Measurements from ENCODE around the gene SRSF2. TPM values are rescaled to one million over a fixed set of nuclear protein-coding genes. Genes with fewer than 3 reads are reported as not detected.

SRSF2 gene
- total RNA-seq, 4 donors from 2014 or later: 208 to 463 (median 244) TPM

DNA sequence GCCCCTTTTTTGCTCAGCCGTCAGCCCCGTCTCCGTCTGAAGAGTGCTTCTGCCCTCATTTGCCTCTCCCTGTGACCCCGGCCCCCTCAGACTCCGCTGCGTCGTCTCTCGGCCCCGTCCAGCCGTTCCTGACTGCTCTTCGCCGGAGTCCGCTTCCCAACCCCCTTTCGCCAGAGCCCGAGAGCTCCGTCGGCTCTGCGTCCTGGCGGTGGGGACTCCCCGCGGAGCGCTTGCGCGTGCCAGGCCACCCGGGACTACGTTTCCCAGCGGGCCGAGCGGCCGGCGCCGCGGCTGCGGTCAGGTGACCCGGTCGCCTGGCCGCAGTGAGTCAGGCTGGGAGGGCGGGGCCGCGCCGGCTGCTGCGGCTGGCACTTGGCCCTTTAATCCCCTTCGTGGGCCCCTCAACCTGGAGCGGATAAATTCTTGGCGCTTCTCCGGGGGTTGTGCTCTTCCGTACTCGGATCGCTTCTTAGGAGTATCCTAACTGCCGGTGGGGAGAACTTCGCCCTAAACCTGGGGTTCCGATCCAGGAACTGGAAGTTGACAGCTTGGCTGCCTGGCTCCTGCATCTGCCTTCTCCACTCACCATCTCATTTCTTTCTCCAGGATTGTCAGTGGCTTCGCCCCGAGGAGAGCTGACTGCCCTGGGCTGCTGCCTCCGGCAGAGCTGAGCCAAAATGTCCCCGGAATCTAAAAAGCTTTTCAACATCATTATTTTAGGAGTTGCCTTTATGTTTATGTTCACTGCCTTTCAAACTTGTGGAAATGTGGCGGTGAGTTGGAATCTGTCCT, 741 bp upstream of the SRSF2 start, which contains the start of gene MFSD11:
Gene MFSD11, plus strand, starts transcription at position 444 of the 792 bp plus-strand sequence. Its CDS starts 234 bp downstream, at position 678.
- ATAC-seq (ENCODE audit: low FRiP score): peak; percentile 81
- TF ChIP-seq, protein P1, sequence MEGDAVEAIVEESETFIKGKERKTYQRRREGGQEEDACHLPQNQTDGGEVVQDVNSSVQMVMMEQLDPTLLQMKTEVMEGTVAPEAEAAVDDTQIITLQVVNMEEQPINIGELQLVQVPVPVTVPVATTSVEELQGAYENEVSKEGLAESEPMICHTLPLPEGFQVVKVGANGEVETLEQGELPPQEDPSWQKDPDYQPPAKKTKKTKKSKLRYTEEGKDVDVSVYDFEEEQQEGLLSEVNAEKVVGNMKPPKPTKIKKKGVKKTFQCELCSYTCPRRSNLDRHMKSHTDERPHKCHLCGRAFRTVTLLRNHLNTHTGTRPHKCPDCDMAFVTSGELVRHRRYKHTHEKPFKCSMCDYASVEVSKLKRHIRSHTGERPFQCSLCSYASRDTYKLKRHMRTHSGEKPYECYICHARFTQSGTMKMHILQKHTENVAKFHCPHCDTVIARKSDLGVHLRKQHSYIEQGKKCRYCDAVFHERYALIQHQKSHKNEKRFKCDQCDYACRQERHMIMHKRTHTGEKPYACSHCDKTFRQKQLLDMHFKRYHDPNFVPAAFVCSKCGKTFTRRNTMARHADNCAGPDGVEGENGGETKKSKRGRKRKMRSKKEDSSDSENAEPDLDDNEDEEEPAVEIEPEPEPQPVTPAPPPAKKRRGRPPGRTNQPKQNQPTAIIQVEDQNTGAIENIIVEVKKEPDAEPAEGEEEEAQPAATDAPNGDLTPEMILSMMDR (IDR thresholded peaks at IDR 0.05): no peak

DNA sequence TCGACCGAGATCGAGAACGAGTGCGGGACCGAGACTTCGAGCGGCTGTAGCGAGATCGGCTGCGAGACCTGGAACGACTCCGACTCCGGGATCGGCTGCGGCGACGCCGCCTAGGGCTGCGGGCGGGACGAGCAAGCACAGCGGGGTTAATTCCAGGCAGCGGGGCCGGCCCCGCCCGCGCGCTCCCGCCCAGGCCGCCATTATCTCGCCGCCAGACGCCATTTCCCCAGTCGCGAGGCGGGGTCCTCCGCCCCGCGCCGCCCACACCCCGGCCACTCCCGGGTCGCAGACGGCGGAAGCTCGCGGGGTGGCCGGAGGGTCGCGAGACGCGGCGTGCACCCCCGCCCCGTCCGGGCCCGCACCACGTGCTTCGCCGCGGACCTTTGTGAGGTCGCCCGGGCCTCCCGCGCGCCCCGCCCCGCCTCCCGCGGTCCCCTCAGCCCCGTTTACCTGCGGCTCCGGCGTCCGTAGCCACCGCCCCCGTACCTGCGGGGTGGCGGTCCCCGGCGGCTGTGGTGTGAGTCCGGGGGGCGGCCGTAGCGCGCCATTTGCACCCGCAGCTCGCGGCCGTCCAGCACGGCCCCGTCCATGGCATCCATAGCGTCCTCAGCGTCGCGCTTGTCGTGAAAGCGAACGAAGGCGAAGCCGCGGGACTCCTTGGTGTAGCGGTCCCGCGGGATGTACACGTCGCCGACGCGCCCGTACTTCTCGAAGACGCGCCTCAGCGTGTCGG, 616 bp downstream of the SRSF2 start:
- DNase-seq (ENCODE audit: low spot score) (no peak), ATAC-seq (ENCODE audit: low FRiP score) (peak; percentile 12)
- TF ChIP-seq, protein P1 (IDR thresholded peaks at IDR 0.05): no peak

More for the DNA sequence above, 741 bp upstream of the SRSF2 start, which contains the start of gene MFSD11:
- peak; percentile 66 for DNase-seq (ENCODE audit: low spot score)

DNA sequence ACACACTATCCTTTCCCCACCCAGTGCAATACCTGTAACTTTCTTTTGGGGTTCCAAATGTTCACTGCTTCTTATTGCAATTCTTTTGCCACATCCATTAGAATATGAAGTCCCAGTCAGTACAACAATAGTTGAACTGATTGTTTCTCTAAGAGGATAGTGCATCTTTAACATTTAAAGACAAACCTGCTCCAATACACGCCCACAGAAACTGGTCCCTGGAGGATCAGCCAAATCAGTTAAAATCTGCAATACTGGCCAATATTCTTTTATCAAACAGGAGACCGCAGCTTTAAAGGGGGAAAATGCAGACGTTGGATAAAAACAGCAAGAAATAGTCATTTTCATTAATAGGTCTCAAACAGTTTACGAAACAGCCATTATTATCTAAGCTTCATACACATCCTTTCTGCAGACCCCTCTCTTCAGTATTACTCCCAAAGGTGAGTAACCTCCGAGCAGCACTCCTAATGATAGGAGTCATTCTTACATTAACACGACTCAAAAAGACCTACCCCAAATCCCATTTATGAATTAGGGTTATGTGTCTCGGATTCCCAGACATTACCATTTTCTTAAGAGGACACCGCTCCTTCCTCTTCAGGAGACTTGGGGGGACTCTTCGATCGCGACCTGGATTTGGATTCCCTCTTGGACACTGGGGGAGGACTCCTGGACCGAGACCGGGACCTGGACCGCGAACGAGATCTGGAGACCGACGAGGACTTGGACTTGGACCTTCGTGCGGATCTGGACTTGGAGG, 1.4 kb downstream of the SRSF2 start:
- TF ChIP-seq, protein P1 (IDR thresholded peaks at IDR 0.05): no peak
- no peak for DNase-seq (ENCODE audit: low spot score)
- no peak for ATAC-seq (ENCODE audit: low FRiP score)

DNA sequence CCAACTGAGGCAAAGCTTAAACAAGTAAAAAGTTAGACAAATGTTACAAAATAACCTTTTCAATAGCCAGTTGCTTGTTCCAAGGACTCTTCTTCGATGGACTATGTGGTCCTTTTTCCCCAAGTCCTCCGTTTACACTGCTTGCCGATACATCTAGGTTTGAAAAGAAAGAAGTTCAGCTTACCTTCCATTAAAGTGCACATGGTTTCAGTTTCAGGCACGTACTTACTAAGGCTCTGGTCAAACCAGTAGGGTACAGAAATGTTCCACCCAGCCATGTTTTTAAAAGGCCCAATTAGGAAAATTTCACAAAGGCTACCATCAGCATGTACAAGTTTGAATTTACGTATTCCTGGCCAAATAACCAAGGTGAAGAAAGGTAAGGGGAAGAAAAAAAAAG, 2.1 kb downstream of the SRSF2 start:
- no peak for ATAC-seq (ENCODE audit: low FRiP score)
- TF ChIP-seq, protein P1 (IDR thresholded peaks at IDR 0.05): no peak

DNA sequence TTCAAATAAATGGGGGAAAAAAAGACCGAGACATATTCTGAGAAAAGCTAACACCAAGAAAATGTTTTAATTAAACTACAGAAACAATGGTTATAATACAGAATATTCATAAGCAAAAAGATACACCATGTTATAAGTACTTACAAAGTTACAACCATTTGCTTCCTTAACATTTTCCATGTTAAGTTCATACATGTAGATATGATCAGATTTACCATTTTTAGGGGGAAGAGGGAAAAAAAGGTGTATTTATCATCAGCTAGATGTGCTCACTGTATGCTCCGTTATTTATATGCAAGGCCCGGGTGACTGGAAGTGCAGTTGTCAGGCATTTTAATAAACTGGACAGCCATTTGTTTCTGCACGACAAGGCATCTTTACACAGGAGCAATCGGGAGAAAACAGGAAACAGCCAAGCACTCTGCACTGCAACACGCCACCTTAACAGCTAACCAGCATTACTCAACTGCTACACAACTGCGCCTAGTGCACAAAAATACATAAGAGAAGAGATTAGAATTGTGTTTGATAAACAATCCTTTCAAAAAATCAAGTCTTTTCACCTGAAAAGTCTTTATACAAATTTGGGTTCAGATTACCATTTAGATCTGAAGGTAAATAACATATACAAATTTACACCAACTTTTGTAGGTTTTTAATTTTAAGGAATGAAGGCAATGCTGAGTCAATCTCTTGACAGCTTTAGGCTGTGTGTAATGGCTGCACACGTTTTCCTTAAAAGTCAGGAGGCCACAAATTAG, 2.9 kb downstream of the SRSF2 start:
- TF ChIP-seq, protein P1 (IDR thresholded peaks at IDR 0.05): no peak
- DNase-seq (ENCODE audit: low spot score) (no peak), ATAC-seq (ENCODE audit: low FRiP score) (no peak)

More for the DNA sequence above, 2.1 kb downstream of the SRSF2 start:
- DNase-seq (ENCODE audit: low spot score): no peak

DNA sequence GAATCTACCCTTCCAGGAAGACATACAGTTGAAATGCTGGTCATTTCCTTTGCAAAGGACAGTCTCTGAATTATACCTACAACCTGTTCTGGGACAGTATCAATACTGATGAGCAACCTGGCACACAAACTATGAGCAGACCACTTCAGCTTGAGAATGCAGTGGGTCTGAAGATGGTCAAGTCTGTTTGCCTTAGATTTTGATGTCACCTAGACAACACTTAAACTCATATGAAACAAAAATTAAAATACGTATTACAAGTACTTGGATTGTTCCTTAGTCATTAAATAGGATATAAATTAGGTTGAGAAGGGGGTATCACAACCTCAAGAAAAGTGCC, 3.5 kb downstream of the SRSF2 start:
- TF ChIP-seq, protein P1 (IDR thresholded peaks at IDR 0.05): no peak
- no peak for ATAC-seq (ENCODE audit: low FRiP score)
- no peak for DNase-seq (ENCODE audit: low spot score)
